HL-60/S4 treated with phorbol 12-myristate 13-acetate at 8.2 ng/mL for 4 days and 3 days (cell line): ENCODE measurements around the gene VCAN.

Source experiments
- in situ Hi-C: fragments of 300-500 bp; cut with MboI; formaldehyde crosslinking; loops from 2 replicates; pipeline ENCODE4 v1.15.0; 2022; ENCODE audit warnings: low sequenced_read_pairs

Gene VCAN

GRCh38 chr5:83559118-83559785, 87.7 kb downstream of the VCAN start:
- in situ Hi-C loops = no loop called here

GRCh38 chr5:83562071-83562606, 90.6 kb downstream of the VCAN start:
- in situ Hi-C loops = no loop called here

DNA sequence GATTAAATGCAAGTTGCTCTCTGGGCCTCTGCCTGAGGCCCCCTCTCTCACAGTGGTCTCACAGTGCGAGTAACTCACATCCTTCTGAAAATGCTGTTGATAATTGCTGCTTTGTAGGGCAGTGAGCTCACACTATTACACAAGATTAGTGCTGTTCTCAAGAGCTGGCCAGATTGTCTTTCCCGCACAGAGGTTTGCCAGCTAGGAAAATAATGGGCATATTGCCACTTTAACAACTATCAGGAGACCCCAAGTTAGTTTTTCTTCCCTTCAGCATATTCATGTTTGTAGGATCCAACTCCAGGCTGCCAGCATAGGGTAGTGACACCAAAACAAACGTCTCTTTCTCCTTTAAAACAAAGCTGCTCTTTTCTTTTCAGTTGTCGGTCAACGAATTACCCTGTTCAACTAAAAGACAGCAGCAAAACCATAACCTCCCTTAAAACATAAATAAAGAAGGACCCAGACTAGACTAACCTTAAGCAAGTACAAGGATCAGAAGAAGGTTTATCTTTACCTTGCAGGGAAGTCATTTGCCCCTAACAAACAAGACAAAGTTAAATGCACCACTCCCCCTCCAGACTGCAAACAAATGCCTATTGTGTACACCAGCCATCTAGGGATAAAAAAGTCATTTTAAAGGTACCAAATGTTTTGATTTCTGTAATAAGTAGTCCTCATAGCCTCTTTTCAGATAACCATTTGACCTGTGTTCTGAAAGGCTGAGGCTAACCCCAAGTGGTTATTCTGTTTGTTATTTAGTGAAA, 91.4 kb downstream of the VCAN start:
- in situ Hi-C loops = no loop called here

DNA sequence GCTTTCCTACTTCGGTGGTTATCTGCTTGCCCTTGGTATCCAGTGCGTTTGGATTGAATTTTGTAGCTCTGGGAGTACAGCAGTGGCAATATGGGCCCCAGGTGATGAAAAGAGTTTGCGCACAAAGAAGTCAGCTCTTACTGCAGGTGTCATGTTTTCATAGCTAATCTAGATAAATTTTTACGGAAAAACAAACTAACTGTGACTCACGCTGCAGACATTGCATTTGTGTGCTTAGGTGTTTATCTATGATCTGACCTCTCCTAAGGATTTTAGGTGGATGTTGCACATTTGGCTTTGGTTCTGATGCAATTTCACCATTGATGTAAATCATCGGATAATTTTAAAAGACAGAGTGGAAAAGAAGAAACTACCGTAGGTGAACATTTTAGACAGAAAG, 92.1 kb downstream of the VCAN start:
- in situ Hi-C loops = no loop called here

GRCh38 chr5:83564069-83564749, 92.7 kb downstream of the VCAN start:
- in situ Hi-C loops = no loop called here

- in situ Hi-C loops = no loop called here
Measured at GRCh38 chr5:83567741-83568140, 96.2 kb downstream of the VCAN start.

GRCh38 chr5:83568186-83568585, 96.6 kb downstream of the VCAN start:
- in situ Hi-C loops = no loop called here

- in situ Hi-C loops = no loop called here
Measured at GRCh38 chr5:83570916-83571315, 99.4 kb downstream of the VCAN start.

GRCh38 chr5:83572271-83572670, 100.7 kb downstream of the VCAN start:
- in situ Hi-C loops = no loop called here

- in situ Hi-C loops = no loop called here
Measured at GRCh38 chr5:83576341-83576740, 104.8 kb downstream of the VCAN start.

- in situ Hi-C loops = no loop called here
Measured at GRCh38 chr5:83577036-83577636, 105.6 kb downstream of the VCAN start.

GRCh38 chr5:83583859-83584258, 112.3 kb downstream of the VCAN start:
- in situ Hi-C loops = no loop called here

- in situ Hi-C loops = no loop called here
Measured at GRCh38 chr5:83586874-83587776, 115.6 kb downstream of the VCAN start.

DNA sequence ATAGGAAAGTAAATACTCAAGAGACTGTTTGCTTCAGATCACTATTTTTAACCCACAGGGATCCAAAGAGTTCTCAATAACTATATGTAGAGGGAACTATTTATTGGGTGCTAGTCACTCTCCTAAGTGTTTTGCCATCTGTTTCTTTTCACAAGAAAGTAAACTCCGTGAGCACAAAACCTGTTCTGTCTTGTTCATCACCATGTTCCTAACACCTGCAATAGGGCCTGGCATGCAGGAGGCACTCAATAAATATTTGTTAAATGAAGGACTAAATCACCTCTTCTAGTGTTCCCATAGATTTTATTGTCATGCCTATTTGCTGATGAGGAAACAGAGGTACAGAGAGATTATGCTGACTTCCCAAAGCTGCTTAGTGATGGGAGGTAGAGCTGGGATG, 118.2 kb downstream of the VCAN start:
- in situ Hi-C loops = no loop called here

- in situ Hi-C loops = no loop called here
Measured at GRCh38 chr5:83590966-83591365, 119.4 kb downstream of the VCAN start.

- in situ Hi-C loops = no loop called here
Measured at GRCh38 chr5:83595217-83595616, 123.7 kb downstream of the VCAN start.

DNA sequence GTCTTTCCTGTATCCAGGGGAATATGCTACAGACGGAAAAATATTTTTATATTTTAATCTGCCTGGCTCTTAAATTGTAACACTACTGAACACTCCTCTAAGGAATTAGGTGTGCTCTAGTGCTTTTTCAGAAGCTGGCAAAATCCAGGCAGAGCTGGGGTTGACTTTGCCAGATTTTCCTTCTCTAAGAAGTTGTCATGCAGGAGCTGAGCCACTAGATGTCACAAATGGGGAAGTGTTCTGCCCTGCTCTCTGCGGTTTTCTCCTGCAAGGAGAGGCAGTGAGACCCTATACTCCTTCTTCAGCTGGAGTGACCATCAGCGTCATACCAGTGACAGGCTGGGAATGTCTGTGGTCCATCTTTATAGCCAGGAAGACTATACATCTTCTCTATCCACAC, 136.6 kb downstream of the VCAN start:
- in situ Hi-C loops = no loop called here

GRCh38 chr5:83614841-83615240, 143.3 kb downstream of the VCAN start:
- in situ Hi-C loops = no loop called here

DNA sequence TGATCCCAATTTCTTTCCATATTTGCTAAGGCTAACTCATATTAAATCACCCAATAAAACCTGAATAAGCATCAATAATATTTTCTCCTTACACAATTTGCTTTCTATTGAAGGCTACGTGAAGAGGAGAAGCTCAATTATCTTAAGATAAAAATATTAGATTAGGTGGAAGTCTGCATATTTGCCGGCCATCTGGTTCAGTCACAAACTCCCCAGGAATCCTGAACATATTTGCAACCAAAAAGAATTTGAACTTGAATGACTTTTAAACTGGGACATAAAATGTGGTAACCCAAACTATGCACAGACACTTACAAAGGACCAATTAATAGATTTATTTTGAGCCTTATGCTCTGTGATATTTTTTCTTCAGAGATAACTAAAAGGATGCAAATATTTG, 156.8 kb downstream of the VCAN start:
- in situ Hi-C loops = no loop called here
